ENCODE measurements around the gene GMCL1.
"Not testable (repeated sequence)": the region's sequence is repeated elsewhere in the genome, so short reads cannot be mapped to it uniquely, and the experiment has no call there.

GMCL1 gene

GRCh38 chr2:69844560-69844959, 15.1 kb downstream of the GMCL1 start:
- in situ Hi-C loops (cut with HindIII; ENCODE audit: low pct_unique_long_range_greater_than_20kb, low sequenced_read_pairs) = no loop called here
- no peak for TF ChIP-seq JUND (IDR thresholded peaks at IDR 0.05; ENCODE audit: low read depth)
- DNase-seq (ENCODE audit: low read depth in 1 of 2, low spot score in 1 of 2) = no peak

DNA sequence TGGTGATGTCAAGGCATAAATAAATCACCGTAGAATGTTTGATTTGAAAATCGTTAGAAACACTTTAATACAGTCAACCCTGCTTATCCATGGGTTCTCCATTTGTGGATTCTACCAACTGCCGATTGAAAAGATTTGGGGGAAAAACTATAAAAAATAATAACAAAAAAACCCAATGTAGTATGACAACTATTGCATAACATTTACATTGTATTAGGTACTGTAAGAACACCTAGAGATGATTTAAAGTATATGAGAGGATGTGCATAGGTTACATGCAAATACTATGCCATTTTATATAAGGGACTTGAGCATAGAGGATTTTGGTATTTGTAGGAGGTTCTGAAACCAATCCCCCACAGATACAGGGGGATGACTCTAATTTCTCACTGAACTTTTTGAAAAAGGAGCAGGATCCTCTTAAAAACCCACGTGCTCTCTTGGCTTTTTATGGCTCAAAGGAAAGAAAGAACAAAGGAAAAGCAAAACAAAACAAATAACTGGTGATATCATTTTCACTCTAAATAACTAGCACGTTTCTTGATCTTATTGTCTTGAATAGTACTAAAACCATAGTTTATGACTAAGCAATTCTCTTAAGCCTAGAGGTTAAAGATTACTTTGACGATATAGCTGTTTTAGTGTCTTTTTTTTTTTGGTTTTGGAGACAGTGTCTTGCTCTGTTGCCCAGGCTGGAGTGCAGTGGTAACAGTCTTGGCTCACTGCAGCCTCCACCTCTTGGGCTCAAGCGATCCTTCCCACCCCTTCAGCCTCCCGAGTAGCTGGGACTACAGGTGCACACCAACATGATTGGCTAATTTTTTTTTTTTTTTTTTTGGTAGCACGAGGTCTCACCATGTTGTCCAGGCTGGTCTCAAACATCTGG, 17.0 kb downstream of the GMCL1 start:
- TF ChIP-seq JUND (IDR thresholded peaks at IDR 0.05; ENCODE audit: low read depth) = no peak
- in situ Hi-C loops (cut with HindIII; ENCODE audit: low pct_unique_long_range_greater_than_20kb, low sequenced_read_pairs) = no loop called here
- no peak for DNase-seq (ENCODE audit: low read depth in 1 of 2, low spot score in 1 of 2)

- no peak for DNase-seq (ENCODE audit: low read depth in 1 of 2, low spot score in 1 of 2)
- no peak for TF ChIP-seq JUND (IDR thresholded peaks at IDR 0.05; ENCODE audit: low read depth)
- in situ Hi-C loops (cut with HindIII; ENCODE audit: low pct_unique_long_range_greater_than_20kb, low sequenced_read_pairs) = no loop called here
Observed at GRCh38 chr2:69847068-69847828, 17.8 kb downstream of the GMCL1 start.

DNA sequence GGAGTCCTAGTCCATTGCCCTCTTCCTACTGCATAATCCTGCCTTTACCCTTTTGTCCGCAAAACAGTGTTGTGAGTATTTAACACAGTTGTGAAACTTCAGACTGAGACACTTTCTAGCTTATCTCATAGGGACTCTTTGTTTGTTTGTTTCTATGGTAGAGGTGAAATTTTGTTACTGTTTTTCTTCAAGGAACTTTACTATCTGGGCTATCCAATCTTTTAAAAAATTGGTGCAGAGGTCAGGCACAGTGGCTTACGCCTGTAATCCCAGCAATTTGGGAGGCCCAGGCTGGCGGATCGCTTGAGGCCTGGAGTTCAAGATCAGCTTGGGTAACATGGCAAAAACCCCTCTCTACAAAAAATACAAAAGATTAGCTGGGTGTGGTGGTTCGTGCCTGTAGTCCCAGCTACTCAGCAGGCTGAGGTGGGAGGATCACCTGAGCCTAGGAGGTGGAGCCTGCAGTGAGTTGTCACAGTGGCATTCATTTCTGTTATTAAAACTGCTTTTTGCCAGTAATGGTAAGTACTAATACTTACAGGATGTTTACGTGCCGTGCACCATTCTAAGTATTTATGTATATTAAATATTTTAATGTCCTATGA, 18.8 kb downstream of the GMCL1 start:
- no peak for TF ChIP-seq JUND (IDR thresholded peaks at IDR 0.05; ENCODE audit: low read depth)
- no peak for DNase-seq (ENCODE audit: low read depth in 1 of 2, low spot score in 1 of 2)
- in situ Hi-C loops (cut with HindIII; ENCODE audit: low pct_unique_long_range_greater_than_20kb, low sequenced_read_pairs) = no loop called here

- in situ Hi-C loops (cut with HindIII; ENCODE audit: low pct_unique_long_range_greater_than_20kb, low sequenced_read_pairs) = no loop called here
- DNase-seq (ENCODE audit: low read depth in 1 of 2, low spot score in 1 of 2) = no peak
- TF ChIP-seq JUND (IDR thresholded peaks at IDR 0.05; ENCODE audit: low read depth) = no peak
Observed at GRCh38 chr2:69858261-69858660, 28.8 kb downstream of the GMCL1 start.

GRCh38 chr2:69863298-69863697, 33.8 kb downstream of the GMCL1 start:
- TF ChIP-seq JUND (IDR thresholded peaks at IDR 0.05; ENCODE audit: low read depth) = no peak
- in situ Hi-C loops (cut with HindIII; ENCODE audit: low pct_unique_long_range_greater_than_20kb, low sequenced_read_pairs) = no loop called here

DNA sequence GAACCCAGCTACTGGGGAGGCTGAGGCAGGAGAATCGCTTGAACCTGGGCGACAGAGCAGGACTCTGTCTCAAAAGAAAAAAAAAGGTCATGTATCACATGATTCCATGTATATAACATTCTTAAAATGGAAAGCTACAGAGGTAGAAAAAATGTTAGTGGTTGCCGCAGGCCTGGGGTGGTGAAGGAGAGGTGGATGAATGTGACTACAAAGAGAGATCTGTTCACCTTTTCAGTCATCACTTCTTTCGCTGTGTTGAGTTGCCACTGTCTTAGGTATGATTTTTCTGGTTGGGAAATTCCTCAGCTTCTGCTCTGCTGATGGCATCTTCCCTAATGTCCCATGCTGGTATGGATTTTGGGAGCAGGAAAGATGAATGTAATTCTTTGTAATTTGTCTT, 59.0 kb downstream of the GMCL1 start:
- in situ Hi-C loops (cut with HindIII; ENCODE audit: low pct_unique_long_range_greater_than_20kb, low sequenced_read_pairs) = no loop called here
- DNase-seq (ENCODE audit: low read depth in 1 of 2, low spot score in 1 of 2) = no peak
- TF ChIP-seq JUND (IDR thresholded peaks at IDR 0.05; ENCODE audit: low read depth) = no peak

More at GRCh38 chr2:69863298-69863697, 33.8 kb downstream of the GMCL1 start:
- no peak for DNase-seq (ENCODE audit: low read depth in 1 of 2, low spot score in 1 of 2)

DNA sequence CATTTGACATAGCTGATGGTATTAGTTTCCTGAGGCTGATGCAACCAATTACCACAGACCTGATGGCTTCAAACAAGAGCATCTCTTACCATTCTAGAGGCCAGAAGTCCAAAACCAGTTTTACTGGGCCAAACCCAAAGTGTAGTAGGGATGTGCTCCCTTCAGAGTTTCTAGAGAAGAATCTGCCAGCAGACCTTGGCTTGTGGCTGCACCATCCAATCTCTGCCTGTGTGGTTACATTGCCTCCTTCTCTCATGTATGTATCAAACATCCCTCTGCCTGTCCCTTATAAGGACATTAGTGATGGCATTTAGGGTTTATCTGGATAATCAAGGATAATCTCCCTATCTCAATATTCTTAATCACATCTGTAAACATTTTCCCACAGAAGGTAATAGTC, 59.8 kb downstream of the GMCL1 start:
- TF ChIP-seq JUND (IDR thresholded peaks at IDR 0.05; ENCODE audit: low read depth) = no peak
- in situ Hi-C loops (cut with HindIII; ENCODE audit: low pct_unique_long_range_greater_than_20kb, low sequenced_read_pairs) = no loop called here
- DNase-seq (ENCODE audit: low read depth in 1 of 2, low spot score in 1 of 2) = no peak

DNA sequence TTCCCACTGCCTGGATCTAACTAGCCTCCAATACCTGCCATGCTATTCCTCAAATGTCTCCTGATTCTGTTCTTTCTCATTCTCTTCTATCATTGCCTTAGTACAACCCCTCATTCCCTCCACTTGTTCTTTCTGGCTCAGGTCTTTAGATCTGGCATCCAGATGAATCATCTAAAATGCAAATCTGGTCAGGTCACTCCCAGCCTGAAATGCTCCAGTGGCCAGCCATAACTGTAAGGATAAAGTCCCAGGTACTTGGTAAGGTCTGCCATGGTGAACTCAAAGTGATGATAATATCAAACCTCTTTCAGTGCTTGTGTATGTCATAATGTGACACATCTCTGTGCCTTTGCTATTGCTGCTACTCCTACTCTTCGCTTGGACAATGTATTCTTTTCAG, 61.4 kb downstream of the GMCL1 start:
- no peak for TF ChIP-seq JUND (IDR thresholded peaks at IDR 0.05; ENCODE audit: low read depth)
- in situ Hi-C loops (cut with HindIII; ENCODE audit: low pct_unique_long_range_greater_than_20kb, low sequenced_read_pairs) = no loop called here

GRCh38 chr2:69892838-69893424, 63.5 kb downstream of the GMCL1 start:
- peak in 1 of 2 experiments; percentile 3 for DNase-seq (ENCODE audit: low read depth in 1 of 2, low spot score in 1 of 2)
- in situ Hi-C loops (cut with HindIII; ENCODE audit: low pct_unique_long_range_greater_than_20kb, low sequenced_read_pairs) = not testable (repeated sequence)

More for the DNA sequence above, 61.4 kb downstream of the GMCL1 start:
- no peak for DNase-seq (ENCODE audit: low read depth in 1 of 2, low spot score in 1 of 2)

DNA sequence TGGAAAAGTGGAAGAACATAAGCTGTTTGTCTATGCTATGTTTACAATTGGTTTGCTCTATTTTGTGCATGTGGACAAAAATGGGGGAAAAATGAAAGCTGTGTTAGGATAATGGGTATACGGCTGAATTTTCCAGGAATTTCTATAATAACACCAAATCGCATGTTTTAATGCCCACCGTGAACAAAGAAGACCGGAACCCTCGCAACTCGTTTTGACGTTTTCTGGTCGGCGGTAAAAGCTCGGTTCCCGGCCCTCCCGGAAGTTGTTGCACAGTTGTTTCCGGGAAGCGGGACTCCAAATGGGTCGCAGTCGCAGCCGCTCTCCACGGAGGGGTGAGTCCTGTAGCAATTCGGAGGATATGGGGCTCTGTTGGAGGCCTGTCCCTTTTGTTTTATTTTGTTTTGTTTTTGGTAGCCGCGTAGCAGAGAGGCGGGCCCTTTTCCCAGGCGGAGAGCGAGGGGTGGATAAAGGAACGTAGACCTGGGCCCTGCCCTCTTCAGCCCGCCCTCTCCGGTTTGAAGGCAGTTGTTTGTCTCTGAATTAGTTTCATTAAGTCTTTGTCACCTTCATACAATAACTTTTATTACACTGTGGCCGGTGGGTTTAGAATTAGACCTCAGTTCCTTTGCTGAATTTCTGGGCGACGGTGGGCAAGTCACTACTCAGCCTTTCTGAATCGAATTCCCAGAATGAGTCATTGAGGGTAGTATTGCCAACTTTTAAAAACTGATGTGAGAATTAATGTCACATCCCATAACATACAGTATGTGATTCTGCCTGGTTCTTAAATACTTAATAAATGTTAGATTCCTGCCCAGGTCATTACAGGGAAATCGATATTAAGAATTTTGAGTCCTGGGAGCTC, 64.5 kb downstream of the GMCL1 start, which contains the start of gene SNRNP27:
SNRNP27 (plus strand) TSS at position 273 of the 868 bp plus-strand sequence; CDS start at position 302, 29 bp downstream.
- in situ Hi-C loops (cut with HindIII; ENCODE audit: low pct_unique_long_range_greater_than_20kb, low sequenced_read_pairs) = no loop called here
- TF ChIP-seq JUND (IDR thresholded peaks at IDR 0.05; ENCODE audit: low read depth) = no peak
- peak; percentile 18 to 80 for DNase-seq (ENCODE audit: low read depth in 1 of 2, low spot score in 1 of 2)

GRCh38 chr2:69894737-69895136, 65.3 kb downstream of the GMCL1 start:
- DNase-seq (ENCODE audit: low read depth in 1 of 2, low spot score in 1 of 2); in situ Hi-C loops (cut with HindIII; ENCODE audit: low pct_unique_long_range_greater_than_20kb, low sequenced_read_pairs): not testable (repeated sequence)

All from T47D (cell line).